HPDE6-E6E7 (cell line): ENCODE results near the gene CEP41.

ENCODE experiments used
- DNase-seq: peaks from one replicate; pipeline ENCODE4 v3.0.0; 2011; ENCODE audit warnings: missing footprints; ENCODE audit errors: extremely low spot score

CEP41 gene

GRCh38 chr7:130350945-130351790, 89.6 kb downstream of the CEP41 start:
- DNase-seq, result no peak

DNA sequence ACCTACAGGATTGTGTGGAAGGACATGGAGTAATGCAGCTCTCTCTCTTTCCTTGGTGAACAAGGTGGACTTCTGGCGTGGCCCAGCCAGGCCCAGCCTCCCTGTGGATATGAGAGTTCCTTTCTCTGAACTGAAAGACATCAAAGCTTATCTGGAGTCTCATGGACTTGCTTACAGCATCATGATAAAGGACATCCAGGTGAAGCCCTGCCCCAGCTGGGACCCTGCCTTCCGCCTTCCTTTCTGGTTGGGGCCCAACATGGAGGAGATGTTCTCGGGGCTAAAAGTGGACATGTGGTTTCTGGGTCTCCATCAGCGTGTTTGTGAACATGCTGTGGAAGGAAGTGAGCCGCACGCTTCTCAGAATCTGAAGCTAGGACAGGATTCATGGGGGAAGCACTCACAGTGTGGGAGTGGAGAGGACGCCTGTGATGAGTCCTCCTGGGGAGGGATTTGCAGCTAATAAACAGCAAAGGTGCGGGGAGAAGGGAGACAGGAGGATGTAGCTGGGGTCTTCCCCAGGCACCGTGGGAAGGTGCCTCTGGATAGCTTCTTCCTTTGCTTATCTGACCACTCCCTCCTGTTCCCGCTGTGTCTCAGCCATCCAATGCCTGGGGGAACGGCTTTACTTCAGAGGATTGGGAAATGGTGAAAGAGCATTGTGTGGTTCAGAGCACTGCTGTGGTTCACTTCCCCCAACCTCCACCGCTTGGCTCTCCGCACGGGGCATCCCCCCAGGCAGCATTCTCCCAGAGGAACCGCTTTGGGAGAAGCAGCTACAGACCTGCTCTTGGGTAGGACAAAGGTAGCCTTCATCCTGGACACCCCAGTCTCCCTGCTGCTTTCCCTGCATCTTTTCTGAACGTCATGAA, 90.7 kb downstream of the CEP41 start:
- DNase-seq, result no peak

- no peak for DNase-seq
Measured at GRCh38 chr7:130346941-130347340, 93.9 kb downstream of the CEP41 start.

DNA sequence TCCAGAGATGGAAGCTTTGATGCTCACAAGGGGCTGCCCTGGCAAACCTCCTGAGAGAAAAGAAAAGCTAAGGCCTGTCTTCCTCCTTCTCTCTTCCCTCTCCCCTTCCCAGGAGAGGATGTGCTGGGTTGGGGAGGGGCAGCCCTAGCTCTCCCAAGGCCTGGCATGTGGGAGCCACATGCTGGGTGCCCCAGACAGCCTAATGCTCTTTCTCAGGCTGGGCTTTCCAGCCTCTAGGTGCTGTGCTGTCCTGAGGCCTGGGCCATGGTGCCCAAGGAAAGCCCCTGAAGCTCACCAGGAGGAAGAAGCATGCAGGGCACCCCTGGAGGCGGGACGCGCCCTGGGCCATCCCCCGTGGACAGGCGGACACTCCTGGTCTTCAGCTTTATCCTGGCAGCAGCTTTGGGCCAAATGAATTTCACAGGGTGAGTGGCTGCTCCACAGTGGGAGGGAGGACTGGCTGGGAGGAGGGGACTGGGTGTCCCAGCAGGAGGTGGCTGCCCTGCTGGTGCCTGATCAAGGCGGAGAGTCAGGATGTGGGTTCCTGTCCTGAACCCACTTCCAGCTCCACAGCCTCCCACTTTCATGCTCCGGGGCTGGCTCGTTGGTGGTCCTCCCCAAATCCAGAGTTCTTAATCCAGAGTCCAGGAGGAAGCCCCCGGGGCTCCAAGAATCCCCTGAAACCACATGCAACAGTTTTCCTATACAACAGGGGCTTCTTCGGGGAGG, 94.5 kb downstream of the CEP41 start:
- DNase-seq, result no peak

- no peak for DNase-seq
Measured at GRCh38 chr7:130345725-130346124, 95.1 kb downstream of the CEP41 start.

- no peak for DNase-seq
Measured at GRCh38 chr7:130345136-130345535, 95.7 kb downstream of the CEP41 start.

DNA sequence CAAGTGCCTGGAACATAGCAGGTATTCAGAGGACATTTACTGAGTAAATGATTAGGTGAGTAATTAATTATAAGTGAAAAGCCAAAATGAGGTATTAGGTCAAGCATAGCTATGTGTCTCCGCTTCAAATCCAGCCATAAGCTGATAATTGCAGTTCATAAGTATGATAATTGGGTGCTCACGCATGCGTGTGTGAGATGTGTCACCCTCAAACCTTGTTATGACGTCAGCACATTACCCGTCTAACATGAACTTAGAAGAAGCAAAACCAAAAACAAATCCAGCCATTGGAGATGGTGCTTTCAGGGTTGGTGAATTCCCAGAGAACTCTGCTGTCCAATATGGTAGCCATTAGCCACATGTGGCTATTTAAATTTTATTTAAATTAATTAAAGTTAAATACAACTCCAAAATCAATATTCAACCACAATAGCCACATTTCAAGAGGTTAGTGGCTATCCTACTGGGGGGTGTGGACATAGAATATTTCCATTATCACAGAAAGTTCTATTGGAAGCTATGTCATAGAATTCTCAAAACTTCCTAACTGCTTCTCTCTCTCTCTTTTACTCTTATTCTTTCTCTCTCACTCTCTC, 96.4 kb downstream of the CEP41 start, which contains the start of gene CPA5:
CPA5 (plus strand) TSS at position 546 of the 596 bp plus-strand sequence. CDS start 1,670 bp downstream, outside the sequence.
- no peak for DNase-seq
